Putamen (tissue), 1 donor: Measurements from ENCODE around the gene PCDHB7.
A peak's percentile ranks its signal among the peaks of the same experiment; 100 is the strongest.
"Not testable (repeated sequence)": the region's sequence is repeated elsewhere in the genome, so short reads cannot be mapped to it uniquely, and the experiment has no call there.

Experiments
- DNase-seq: peaks from one replicate; pipeline ENCODE4 v3.0.0-alpha.2; 2016; ENCODE audit warnings: low spot score

PCDHB7 gene

DNA sequence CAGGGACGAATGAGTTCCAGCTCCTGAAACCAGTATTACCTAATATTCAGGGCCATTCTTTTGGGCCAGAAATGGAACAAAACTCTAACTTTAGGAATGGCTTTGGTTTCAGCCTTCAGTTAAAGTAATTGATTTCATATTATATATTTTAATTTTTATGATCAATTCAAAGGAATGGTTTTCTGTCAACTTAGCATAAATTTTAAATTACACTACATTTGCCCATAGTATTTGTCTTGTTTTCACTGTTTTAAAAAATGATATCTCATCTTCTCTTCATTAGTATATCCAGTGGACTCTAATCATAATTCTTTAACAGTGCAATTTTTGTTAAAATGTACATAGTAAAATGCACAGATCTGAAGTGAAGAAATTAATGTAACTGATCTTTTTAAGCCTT, 7.9 kb downstream of the PCDHB7 start:
- no peak for DNase-seq

DNA sequence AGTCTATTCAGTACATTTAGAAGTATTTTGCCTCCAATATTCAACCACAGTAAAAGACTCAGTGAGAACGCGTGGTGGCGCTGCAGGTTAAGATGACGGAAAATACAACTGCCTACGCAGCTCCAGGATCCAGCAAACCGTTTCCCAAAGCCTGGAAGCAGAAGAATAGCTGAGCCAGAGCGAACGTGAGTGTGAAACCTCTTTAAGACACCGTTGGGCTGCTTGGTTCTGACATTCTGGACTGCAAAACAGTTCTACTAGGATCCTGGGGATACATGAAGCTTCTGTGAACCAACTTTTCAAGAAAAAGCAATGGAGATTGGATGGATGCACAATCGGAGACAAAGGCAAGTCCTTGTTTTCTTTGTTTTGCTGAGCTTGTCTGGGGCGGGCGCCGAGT, 9.8 kb downstream of the PCDHB7 start, which contains the start of gene PCDHB16:
TSS of gene PCDHB16 (plus strand) at position 140 of the 400 bp plus-strand sequence. CDS start at position 313, 173 bp downstream.
- peak; percentile 47 for DNase-seq

DNA sequence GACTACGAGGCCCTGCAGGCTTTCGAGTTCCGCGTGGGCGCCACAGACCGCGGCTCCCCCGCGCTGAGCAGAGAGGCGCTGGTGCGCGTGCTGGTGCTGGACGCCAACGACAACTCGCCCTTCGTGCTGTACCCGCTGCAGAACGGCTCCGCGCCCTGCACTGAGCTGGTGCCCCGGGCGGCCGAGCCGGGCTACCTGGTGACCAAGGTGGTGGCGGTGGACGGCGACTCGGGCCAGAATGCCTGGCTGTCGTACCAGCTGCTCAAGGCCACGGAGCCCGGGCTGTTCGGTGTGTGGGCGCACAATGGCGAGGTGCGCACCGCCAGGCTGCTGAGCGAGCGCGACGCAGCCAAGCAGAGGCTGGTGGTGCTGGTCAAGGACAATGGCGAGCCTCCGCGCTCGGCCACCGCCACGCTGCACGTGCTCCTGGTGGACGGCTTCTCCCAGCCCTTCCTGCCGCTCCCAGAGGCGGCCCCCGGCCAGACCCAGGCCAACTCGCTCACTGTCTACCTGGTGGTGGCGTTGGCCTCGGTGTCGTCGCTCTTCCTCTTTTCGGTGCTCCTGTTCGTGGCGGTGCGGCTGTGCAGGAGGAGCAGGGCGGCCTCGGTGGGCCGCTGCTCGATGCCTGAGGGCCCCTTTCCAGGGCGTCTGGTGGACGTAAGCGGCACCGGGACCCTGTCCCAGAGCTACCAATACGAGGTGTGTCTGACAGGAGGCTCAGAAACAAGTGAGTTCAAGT, 11.8 kb downstream of the PCDHB7 start:
- DNase-seq, result not testable (repeated sequence)

DNA sequence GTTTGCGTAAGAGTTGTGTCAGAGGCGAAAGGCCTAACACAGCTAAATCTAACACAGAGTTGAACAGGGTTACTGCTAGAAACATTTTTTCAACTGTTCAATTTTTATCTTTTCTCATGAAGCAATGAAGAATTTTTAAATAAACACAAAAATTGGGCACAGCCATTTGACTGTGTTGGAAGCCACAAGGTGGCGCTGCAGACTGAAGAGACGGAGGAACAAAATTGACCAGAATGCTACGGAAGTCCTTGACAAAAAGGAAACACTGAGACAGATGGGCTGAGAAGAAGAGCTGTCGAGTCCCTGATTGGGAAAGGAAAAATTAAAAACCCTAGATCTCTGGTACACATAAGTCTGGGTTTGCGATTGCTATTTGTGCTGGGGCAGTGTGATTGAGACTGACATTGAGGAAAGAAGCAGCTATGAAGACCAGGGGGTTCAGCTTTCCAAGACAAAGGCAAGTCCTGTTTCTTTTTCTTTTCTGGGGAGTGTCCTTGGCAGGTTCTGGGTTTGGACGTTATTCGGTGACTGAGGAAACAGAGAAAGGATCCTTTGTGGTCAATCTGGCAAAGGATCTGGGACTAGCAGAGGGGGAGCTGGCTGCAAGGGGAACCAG, 14.6 kb downstream of the PCDHB7 start, which contains the start of gene PCDHB9:
TSS of gene PCDHB9 (plus strand) at position 265 of the 616 bp plus-strand sequence. CDS start at position 423, 158 bp downstream.
- no peak for DNase-seq

DNA sequence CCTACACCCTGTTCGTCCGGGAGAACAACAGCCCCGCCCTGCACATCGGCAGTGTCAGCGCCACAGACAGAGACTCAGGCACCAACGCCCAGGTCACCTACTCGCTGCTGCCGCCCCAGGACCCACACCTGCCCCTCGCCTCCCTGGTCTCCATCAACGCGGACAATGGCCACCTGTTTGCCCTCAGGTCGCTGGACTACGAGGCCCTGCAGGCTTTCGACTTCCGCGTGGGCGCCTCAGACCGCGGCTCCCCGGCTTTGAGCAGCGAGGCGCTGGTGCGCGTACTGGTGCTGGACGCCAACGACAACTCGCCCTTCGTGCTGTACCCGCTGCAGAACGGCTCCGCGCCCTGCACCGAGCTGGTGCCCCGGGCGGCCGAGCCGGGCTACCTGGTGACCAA, 16.2 kb downstream of the PCDHB7 start:
- DNase-seq, result not testable (repeated sequence)

DNA sequence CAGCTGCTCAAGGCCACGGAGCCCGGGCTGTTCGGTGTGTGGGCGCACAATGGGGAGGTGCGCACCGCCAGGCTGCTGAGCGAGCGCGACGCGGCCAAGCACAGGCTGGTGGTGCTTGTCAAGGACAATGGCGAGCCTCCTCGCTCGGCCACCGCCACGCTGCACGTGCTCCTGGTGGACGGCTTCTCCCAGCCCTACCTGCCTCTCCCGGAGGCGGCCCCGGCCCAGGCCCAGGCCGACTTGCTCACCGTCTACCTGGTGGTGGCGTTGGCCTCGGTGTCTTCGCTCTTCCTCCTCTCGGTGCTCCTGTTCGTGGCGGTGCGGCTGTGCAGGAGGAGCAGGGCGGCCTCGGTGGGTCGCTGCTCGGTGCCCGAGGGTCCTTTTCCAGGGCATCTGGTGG, 16.7 kb downstream of the PCDHB7 start:
- DNase-seq, result not testable (repeated sequence)

DNA sequence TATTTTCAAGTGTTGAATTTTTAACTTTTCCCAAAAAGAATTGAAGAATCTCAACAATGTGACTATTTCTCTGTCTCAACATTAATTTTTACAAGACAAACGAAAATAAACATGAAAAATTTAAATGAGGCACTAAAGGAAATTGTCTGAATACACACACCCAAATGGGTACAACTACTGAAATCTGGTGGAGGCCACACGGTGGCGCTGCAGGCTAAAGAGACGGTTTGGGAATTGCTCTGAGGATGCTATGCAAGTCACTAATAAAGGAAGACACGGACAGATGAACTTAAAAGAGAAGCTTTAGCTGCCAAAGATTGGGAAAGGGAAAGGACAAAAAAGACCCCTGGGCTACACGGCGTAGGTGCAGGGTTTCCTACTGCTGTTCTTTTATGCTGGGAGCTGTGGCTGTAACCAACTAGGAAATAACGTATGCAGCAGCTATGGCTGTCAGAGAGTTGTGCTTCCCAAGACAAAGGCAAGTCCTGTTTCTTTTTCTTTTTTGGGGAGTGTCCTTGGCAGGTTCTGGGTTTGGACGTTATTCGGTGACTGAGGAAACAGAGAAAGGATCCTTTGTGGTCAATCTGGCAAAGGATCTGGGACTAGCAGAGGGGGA, 19.8 kb downstream of the PCDHB7 start, which contains the start of gene PCDHB10:
TSS of gene PCDHB10 (plus strand) at position 244 of the 616 bp plus-strand sequence. CDS start at position 444, 200 bp downstream.
- DNase-seq, result peak; percentile 9

DNA sequence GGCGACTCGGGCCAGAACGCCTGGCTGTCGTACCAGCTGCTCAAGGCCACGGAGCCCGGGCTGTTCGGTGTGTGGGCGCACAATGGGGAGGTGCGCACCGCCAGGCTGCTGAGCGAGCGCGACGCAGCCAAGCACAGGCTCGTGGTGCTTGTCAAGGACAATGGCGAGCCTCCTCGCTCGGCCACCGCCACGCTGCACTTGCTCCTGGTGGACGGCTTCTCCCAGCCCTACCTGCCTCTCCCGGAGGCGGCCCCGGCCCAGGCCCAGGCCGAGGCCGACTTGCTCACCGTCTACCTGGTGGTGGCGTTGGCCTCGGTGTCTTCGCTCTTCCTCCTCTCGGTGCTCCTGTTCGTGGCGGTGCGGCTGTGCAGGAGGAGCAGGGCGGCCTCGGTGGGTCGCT, 21.9 kb downstream of the PCDHB7 start:
- DNase-seq, result not testable (repeated sequence)

DNA sequence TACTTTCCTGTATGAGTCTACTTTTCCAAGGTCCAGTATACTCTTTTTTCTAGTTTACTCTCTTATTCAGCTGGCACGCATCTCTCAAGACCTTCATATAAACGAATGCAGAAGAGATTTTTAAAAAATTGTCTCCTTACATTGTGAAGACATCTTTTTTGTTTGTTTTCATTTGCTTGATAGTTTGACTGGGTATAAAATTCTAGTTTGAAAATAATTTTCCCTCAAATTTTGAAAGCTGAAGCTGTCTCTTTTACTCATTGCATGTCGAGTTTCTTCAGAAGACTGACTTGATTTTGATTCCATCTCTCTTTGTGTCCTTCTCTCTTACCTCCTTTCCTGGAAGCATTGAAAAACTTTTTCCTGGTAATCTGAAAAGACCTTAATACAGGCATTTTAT, 23.9 kb downstream of the PCDHB7 start:
- DNase-seq, result no peak

DNA sequence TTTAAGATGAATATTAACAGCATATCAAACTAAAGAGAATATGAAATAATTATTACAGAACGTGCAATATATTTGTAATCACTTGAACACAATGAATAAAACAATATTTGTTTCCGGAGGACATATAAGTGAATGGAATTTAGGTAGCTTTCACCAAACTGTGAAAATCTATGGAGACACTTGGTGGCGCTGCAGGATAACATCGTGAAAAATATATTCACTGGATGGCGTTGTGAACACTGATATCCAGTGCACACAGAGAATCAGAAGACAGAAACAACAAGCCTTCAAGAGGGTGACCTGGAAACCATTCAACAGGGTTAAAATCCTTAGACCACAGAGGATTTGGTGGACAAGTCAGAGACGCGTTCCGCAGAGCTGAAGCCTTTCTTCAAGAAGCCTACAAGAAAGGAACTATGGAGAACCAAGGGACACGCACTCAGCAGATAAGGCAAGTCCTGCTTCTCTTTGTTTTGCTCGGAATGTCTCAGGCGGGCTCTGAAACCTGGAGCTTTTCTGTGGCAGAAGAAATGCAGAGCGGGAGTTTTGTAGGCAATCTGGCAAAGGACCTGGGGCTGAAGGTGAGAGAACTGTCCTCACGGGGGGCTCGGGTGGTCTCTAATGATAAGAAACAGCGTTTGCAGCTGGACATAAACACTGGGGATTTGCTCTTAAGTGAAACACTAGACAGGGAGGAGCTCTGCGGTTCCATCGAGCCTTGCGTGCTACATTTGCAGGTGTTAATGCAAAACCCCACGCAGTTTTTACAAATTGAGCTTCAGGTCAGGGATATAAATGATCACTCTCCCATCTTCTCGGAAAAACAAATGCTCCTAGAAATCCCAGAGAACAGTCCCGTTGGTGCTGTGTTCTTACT, 27.2 kb downstream of the PCDHB7 start, which contains the start of gene PCDHB11:
TSS of gene PCDHB11 (plus strand) at position 269 of the 877 bp plus-strand sequence. CDS start at position 417, 148 bp downstream.
- DNase-seq, result no peak

DNA sequence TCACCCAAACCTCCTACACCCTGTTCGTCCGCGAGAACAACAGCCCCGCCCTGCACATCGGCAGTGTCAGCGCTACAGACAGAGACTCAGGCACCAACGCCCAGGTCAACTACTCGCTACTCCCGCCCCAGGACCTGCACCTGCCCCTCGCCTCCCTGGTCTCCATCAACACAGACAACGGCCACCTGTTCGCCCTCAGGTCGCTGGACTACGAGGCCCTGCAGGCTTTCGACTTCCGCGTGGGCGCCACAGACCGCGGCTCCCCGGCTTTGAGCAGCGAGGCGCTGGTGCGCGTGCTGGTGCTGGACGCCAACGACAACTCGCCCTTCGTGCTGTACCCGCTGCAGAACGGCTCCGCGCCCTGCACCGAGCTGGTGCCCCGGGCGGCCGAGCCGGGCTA, 28.7 kb downstream of the PCDHB7 start:
- DNase-seq, result not testable (repeated sequence)

DNA sequence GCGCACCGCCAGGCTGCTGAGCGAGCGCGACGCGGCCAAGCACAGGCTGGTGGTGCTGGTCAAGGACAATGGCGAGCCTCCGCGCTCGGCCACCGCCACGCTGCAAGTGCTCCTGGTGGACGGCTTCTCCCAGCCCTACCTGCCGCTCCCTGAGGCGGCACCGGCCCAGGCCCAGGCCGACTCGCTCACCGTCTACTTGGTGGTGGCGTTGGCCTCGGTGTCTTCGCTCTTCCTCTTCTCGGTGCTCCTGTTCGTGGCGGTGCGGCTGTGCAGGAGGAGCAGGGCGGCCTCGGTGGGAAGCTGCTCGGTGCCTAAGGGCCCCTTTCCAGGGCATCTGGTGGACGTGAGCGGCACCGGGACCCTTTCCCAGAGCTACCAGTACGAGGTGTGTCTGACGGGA, 29.2 kb downstream of the PCDHB7 start:
- not testable (repeated sequence) for DNase-seq

DNA sequence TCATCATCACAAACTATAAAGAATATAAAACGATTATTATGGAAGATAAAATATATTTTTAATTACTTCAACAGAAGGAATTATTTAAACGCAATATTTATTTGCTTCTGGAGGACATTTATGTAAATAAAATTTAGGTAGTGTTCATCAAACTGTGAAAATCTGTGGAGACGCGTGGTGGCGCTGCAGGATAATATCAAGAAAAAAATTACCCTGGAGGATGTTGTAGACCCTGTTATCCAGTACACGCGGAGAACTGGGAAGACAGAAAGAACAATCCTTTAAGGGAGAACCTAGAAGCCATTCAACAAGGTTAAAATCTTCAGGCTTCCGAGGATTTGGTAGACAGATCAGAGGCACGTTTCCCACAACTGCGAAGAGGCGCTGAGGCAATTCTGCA, 36.0 kb downstream of the PCDHB7 start, which contains the start of gene PCDHB12:
TSS of gene PCDHB12 (plus strand) at position 242 of the 400 bp plus-strand sequence. CDS start 189 bp downstream, outside the sequence.
- no peak for DNase-seq

DNA sequence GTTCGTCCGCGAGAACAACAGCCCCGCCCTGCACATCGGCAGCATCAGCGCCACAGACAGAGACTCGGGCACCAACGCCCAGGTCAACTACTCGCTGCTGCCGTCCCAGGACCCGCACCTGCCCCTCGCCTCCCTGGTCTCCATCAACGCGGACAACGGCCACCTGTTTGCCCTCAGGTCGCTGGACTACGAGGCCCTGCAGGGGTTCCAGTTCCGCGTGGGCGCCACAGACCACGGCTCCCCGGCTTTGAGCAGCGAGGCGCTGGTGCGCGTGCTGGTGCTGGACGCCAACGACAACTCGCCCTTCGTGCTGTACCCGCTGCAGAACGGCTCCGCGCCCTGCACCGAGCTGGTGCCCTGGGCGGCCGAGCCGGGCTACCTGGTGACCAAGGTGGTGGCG, 37.8 kb downstream of the PCDHB7 start:
- not testable (repeated sequence) for DNase-seq

DNA sequence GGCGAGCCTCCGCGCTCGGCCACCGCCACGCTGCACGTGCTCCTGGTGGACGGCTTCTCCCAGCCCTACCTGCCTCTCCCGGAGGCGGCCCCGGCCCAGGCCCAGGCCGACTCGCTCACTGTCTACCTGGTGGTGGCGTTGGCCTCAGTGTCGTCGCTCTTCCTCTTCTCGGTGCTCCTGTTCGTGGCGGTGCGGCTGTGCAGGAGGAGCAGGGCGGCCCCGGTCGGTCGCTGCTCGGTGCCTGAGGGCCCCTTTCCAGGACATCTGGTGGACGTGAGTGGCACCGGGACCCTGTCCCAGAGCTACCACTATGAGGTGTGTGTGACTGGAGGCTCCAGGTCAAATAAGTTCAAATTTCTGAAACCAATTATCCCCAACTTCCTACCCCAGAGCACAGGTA, 38.4 kb downstream of the PCDHB7 start:
- DNase-seq, result not testable (repeated sequence)

DNA sequence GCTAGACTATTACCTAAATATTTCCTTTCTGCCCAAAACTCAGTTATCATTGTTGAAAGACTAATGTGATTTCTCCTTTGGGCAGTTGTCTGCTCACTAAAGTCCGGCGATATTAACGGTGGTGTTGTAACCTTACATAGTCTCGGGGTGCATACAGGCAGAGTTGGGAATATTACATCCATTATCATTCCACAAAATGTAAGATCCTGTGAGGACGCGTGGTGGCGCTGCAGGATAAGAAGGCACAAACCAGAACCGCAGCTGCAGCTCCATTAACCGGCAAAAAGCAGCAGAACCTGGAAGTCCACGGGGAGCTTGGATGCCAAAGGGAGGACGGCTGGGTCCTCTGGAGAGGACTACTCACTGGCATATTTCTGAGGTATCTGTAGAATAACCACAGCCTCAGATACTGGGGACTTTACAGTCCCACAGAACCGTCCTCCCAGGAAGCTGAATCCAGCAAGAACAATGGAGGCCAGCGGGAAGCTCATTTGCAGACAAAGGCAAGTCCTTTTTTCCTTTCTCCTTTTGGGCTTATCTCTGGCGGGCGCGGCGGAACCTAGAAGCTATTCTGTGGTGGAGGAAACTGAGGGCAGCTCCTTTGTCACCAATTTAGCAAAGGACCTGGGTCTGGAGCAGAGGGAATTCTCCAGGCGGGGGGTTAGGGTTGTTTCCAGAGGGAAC, 41.4 kb downstream of the PCDHB7 start, which contains the start of gene PCDHB13:
TSS of gene PCDHB13 (plus strand) at position 264 of the 684 bp plus-strand sequence. CDS start at position 469, 205 bp downstream.
- DNase-seq, result peak; percentile 9

DNA sequence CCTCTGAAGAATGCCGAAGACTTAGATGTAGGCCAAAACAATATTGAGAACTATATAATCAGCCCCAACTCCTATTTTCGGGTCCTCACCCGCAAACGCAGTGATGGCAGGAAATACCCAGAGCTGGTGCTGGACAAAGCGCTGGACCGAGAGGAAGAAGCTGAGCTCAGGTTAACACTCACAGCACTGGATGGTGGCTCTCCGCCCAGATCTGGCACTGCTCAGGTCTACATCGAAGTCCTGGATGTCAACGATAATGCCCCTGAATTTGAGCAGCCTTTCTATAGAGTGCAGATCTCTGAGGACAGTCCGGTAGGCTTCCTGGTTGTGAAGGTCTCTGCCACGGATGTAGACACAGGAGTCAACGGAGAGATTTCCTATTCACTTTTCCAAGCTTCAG, 42.1 kb downstream of the PCDHB7 start:
- not testable (repeated sequence) for DNase-seq

DNA sequence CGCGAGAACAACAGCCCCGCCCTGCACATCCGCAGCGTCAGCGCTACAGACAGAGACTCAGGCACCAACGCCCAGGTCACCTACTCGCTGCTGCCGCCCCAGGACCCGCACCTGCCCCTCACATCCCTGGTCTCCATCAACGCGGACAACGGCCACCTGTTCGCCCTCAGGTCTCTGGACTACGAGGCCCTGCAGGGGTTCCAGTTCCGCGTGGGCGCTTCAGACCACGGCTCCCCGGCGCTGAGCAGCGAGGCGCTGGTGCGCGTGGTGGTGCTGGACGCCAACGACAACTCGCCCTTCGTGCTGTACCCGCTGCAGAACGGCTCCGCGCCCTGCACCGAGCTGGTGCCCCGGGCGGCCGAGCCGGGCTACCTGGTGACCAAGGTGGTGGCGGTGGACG, 43.1 kb downstream of the PCDHB7 start:
- DNase-seq, result not testable (repeated sequence)

DNA sequence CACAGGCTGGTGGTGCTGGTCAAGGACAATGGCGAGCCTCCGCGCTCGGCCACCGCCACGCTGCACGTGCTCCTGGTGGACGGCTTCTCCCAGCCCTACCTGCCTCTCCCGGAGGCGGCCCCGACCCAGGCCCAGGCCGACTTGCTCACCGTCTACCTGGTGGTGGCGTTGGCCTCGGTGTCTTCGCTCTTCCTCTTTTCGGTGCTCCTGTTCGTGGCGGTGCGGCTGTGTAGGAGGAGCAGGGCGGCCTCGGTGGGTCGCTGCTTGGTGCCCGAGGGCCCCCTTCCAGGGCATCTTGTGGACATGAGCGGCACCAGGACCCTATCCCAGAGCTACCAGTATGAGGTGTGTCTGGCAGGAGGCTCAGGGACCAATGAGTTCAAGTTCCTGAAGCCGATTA, 43.6 kb downstream of the PCDHB7 start:
- not testable (repeated sequence) for DNase-seq

DNA sequence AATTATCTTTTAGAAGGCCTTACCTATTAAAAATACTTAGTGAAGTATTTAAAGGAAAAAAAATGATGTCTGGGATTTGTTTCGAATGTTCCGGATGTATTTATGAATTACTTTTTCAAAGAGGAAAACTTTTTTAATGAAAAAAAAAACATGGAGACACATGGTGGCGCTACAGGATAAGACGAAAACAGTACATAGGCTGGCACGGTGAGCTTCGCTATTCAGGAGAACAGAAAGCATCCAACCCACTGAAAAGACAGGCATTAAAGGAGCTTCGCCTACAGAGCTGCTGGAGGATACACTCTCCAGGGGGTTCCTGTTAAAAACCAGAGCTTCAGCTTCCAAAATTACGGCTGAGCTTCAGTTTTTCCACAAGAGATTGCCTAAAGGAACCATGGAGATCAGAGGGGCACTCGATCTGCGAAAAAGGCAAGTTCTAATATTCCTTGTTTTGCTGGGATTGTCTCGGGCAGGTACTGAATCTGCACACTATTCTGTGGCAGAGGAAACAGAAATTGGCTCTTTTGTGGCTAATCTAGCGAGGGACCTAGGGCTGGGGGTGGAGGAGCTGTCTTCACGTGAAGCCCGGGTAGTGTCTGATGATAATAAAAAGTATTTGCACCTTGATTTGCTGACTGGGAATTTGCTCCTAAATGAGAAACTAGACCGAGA, 50.8 kb downstream of the PCDHB7 start, which contains the start of gene PCDHB14:
TSS of gene PCDHB14 (plus strand) at position 232 of the 672 bp plus-strand sequence. CDS start at position 395, 163 bp downstream.
- peak; percentile 12 for DNase-seq
